HCT116 (cell line): Measurements from ENCODE around the gene NELL1. TPM values are rescaled to one million over a fixed set of nuclear protein-coding genes. Genes with fewer than 3 reads are reported as not detected.

Source experiments
- ATAC-seq: fragments of 200-7000 bp; cut with Tn5 transposase; 2 replicates; pipeline ENCODE4 v1.9.1; 2020; ENCODE audit warnings: mild to moderate bottlenecking, moderate library complexity
- BruUV-seq: library from RNA; stranded (reverse); fragments of 400-500 nt; replicated peaks from 2 replicates; lab custom pipeline; 2021; lab: Mats Ljungman, UMichigan
- CTCF ChIA-PET: fragments of 300-600 bp; sonication (Branson Sonifier 250); formaldehyde crosslinking; loops from one replicate; lab custom pipeline; 2021; ENCODE audit warnings: antibody characterized with exemption; lab: Charles Lee
- POLR2A ChIA-PET: fragments of 300-600, 350-600 bp; sonication (Branson Sonifier 250); formaldehyde crosslinking; loops from one replicate; lab custom pipeline; 2021; ENCODE audit warnings: antibody characterized with exemption; lab: Charles Lee
- RAD21 ChIA-PET, 2 experiments: fragments of 300-600 bp; sonication (Branson Sonifier 250); formaldehyde crosslinking; loops; one replicate each; lab custom pipeline; 2023; ENCODE audit warnings: low total read pairs in 2 of 2; ENCODE audit not compliant: uncharacterized antibody in 2 of 2, unreplicated experiment in 2 of 2, low non-redundant PET in 1 of 2; lab: Charles Lee
- DNase-seq: peaks from one replicate; pipeline ENCODE4 v3.0.0-alpha.2; 2010; ENCODE audit warnings: low read depth, low spot score
- H2AFZ ChIP-seq: fragments of 200-600 bp; shearing (Covaris generic), sonication (generic); 2 replicates; pipeline ENCODE4 v1.6.1; 2017; ENCODE audit warnings: low read depth, mixed run types, mixed read lengths, antibody characterized with exemption, low read length; ENCODE audit not compliant: poor library complexity, severe bottlenecking
- H3K27ac ChIP-seq: 2 replicates; pipeline ENCODE4 v1.5.1; 2012; ENCODE audit warnings: low read depth, low read length
- H3K27me3 ChIP-seq: fragments of 200-600 bp; sonication (generic); 2 replicates; pipeline ENCODE4 v1.6.1; 2016; ENCODE audit warnings: mixed run types, low read length, mixed read lengths; ENCODE audit not compliant: insufficient read depth
- H3K36me3 ChIP-seq, 2 experiments: fragments of 200-500 bp in 1 of 2; fragments of 200-600 bp in 1 of 2; sonication (Bioruptor generic) in 1 of 2; sonication (generic) in 1 of 2; 2 replicates each; pipeline versions ENCODE4 v1.5.1 to v1.6.1; 2014 to 2016; ENCODE audit warnings: low read length in 2 of 2, inconsistent platforms in 1 of 2, mixed read lengths in 1 of 2, mixed run types in 1 of 2; ENCODE audit not compliant: insufficient read depth in 2 of 2, control insufficient read depth in 1 of 2
- H3K4me1 ChIP-seq, 2 experiments: fragments of 200-600 bp in 1 of 2; sonication (generic) in 1 of 2; 2 replicates each; pipeline versions ENCODE4 v1.5.1 to v1.6.1; 2012 to 2017; ENCODE audit warnings: low read length in 2 of 2, inconsistent platforms in 1 of 2, mild to moderate bottlenecking in 1 of 2, mixed read lengths in 1 of 2, mixed run types in 1 of 2, moderate library complexity in 1 of 2; ENCODE audit not compliant: insufficient read depth in 2 of 2, control insufficient read depth in 1 of 2
- H3K4me2 ChIP-seq: fragments of 200-600 bp; sonication (generic); 2 replicates; pipeline ENCODE4 v1.6.1; 2017; ENCODE audit warnings: mixed run types, low read length, mixed read lengths
- H3K4me3 ChIP-seq, 2 experiments: fragments of 200-600 bp in 1 of 2; sonication (generic) in 1 of 2; replicated peaks in 1 of 2; 2 replicates each; pipeline ENCODE4 v1.5.1; 2011 to 2016; ENCODE audit warnings: low read length in 2 of 2, control low read depth in 1 of 2, low read depth in 1 of 2, mild to moderate bottlenecking in 1 of 2, mixed read lengths in 1 of 2, mixed run types in 1 of 2
- H3K79me2 ChIP-seq: fragments of 200-600 bp; sonication (generic); 2 replicates; pipeline ENCODE4 v1.6.1; 2017; ENCODE audit warnings: mild to moderate bottlenecking, mixed run types, low read length, moderate library complexity, mixed read lengths; ENCODE audit not compliant: insufficient read depth
- H3K9ac ChIP-seq: fragments of 200-600 bp; sonication (generic); 2 replicates; pipeline ENCODE4 v1.6.1; 2016; ENCODE audit warnings: low read length, mixed read lengths
- H3K9me2 ChIP-seq: fragments of 200-600 bp; sonication (generic), shearing (Covaris generic); 2 replicates; pipeline ENCODE4 v1.6.1; 2017; ENCODE audit warnings: mixed run types, mild to moderate bottlenecking, moderate library complexity; ENCODE audit not compliant: insufficient read depth
- H3K9me3 ChIP-seq, 2 experiments: fragments of 200-500 bp in 1 of 2; fragments of 200-600 bp in 1 of 2; sonication (Bioruptor generic) in 1 of 2; sonication (generic) in 1 of 2; 2 replicates each; pipeline ENCODE4 v1.6.1; 2014 to 2017; ENCODE audit warnings: low read length in 2 of 2, mixed read lengths in 2 of 2, inconsistent platforms in 1 of 2, low read depth in 1 of 2, mild to moderate bottlenecking in 1 of 2, mixed run types in 1 of 2, moderate library complexity in 1 of 2; ENCODE audit not compliant: control insufficient read depth in 1 of 2, insufficient read depth in 1 of 2
- H4K20me1 ChIP-seq: fragments of 200-600 bp; sonication (generic), shearing (Covaris generic); 2 replicates; pipeline ENCODE4 v1.6.1; 2017; ENCODE audit warnings: mixed run types, mild to moderate bottlenecking, moderate library complexity; ENCODE audit not compliant: insufficient read depth
- CBX3 ChIP-seq: IDR thresholded peaks from 2 replicates; pipeline ENCODE4 v1.6.1; 2012; ENCODE audit warnings: low read depth
- EGR1 ChIP-seq: IDR thresholded peaks from 2 replicates; pipeline ENCODE4 v1.6.1; 2012; ENCODE audit warnings: low read depth
- FOSL1 ChIP-seq: IDR thresholded peaks from 2 replicates; pipeline ENCODE4 v1.6.1; 2012; ENCODE audit warnings: low read depth
- JUND ChIP-seq: IDR thresholded peaks from 2 replicates; pipeline ENCODE4 v1.6.1; 2012
- POLR2A ChIP-seq: IDR thresholded peaks from 2 replicates; pipeline ENCODE4 v1.7.0; 2011; ENCODE audit warnings: borderline replicate concordance; ENCODE audit not compliant: insufficient read depth, insufficient read length; ENCODE audit errors: extremely low read depth
- SIN3A ChIP-seq: IDR thresholded peaks from 2 replicates; pipeline ENCODE4 v1.6.1; 2012; ENCODE audit warnings: low read depth
- SRF ChIP-seq: IDR thresholded peaks from 2 replicates; pipeline ENCODE4 v1.6.1; 2012; ENCODE audit warnings: low read depth
- TCF7L2 ChIP-seq: IDR thresholded peaks from 2 replicates; pipeline ENCODE4 v1.7.0; 2011; ENCODE audit warnings: borderline replicate concordance, inconsistent platforms; ENCODE audit not compliant: insufficient read depth, insufficient read length; ENCODE audit errors: extremely low read depth
- YY1 ChIP-seq: IDR thresholded peaks from 2 replicates; pipeline ENCODE4 v1.6.1; 2011; ENCODE audit warnings: low read length, low read depth, moderate library complexity, mild to moderate bottlenecking; ENCODE audit not compliant: insufficient replicate concordance; ENCODE audit errors: extremely low read depth
- ZFX ChIP-seq: fragments of 450-650 bp; IDR thresholded peaks from 2 replicates; pipeline ENCODE4 v1.6.1; 2017
- intact Hi-C: fragments of 100-400 bp; cut with micrococcal nuclease; formaldehyde crosslinking; loops from 2 replicates; pipeline ENCODE4 v1.10.0; 2022
- total RNA-seq: library from RNA; stranded (reverse); gene quantifications from one replicate; pipeline ENCODE4 v1.2.1, GENCODE V29; 2021; ENCODE audit not compliant: unreplicated experiment
- TF ChIP-seq, protein P1 (sequence below), 3 experiments: fragments of 200-600 bp in 1 of 3; sonication (generic) in 1 of 3; IDR thresholded peaks in 2 of 3; conservative IDR thresholded peaks in 1 of 3; 2 replicates each; pipeline ENCODE4 v1.5.1; 2012 to 2017; ENCODE audit warnings: low read depth in 2 of 3, low read length in 2 of 3, antibody characterized with exemption in 1 of 3, borderline replicate concordance in 1 of 3, control low read depth in 1 of 3, mild to moderate bottlenecking in 1 of 3, mixed read lengths in 1 of 3, mixed run types in 1 of 3, moderate library complexity in 1 of 3; ENCODE audit not compliant: insufficient read depth in 1 of 3
- TF ChIP-seq, protein P2 (sequence below): IDR thresholded peaks from 2 replicates; pipeline ENCODE4 v1.6.1; 2012; ENCODE audit warnings: low read depth
- TF ChIP-seq, protein P3 (sequence below): IDR thresholded peaks from 2 replicates; pipeline ENCODE4 v1.6.1; 2012
- TF ChIP-seq, protein P4 (sequence below): IDR thresholded peaks from 2 replicates; pipeline ENCODE4 v1.6.1; 2011; ENCODE audit warnings: mild to moderate bottlenecking, low read length, moderate library complexity; ENCODE audit not compliant: insufficient replicate concordance; ENCODE audit errors: extremely low read depth

Gene NELL1
- total RNA-seq, 1 experiment from 2014 or later: not detected

DNA sequence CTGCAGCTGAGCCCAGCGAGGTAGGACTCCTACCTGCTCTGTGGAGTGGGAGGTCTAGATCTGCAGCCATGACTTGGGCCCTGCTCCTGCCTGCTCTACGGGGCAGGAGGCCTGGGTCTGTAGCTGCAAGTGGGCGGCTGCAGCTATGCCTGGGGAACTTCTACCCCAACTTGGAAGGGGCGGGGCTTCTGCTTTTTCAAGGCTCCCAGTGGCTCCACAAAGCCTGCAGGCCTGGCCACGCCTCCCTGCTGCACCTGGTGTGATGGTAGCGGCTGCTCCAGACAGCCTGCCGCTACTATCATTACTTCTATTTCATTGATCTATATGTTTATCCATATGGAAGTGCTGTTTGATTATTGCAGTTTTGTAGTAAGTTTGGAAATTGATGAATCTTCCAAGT lies 121.2 kb downstream of the NELL1 start:
- Histone ChIP-seq H3K36me3 (no peaks in the 10 kb centered on the region), H3K4me3 (no peak overlapping the region), H4K20me1 (no peaks in the 10 kb centered on the region), H3K4me2 (no peak overlapping the region), H3K4me1 (no peaks in the 10 kb centered on the region), H3K79me2 (no peaks in the 10 kb centered on the region), H3K9ac (no peak overlapping the region), H3K9me2 (no peaks in the 10 kb centered on the region), H3K27ac (no peak overlapping the region), H3K9me3 (peaks cover 0 to 6% of the 10 kb centered on the region in 2 experiments; a peak in 2 of 4 replicates), H2AFZ (no peak overlapping the region), H3K27me3 (no peaks in the 10 kb centered on the region)
- ATAC-seq: no peak
- no peak for DNase-seq
- ChIA-PET POLR2A (no interaction called here), RAD21 (no interaction called here), CTCF (no interaction called here)
- intact Hi-C loops: no loop called here
- BruUV-seq: no TSS peak
- TF ChIP-seq, protein P1, sequence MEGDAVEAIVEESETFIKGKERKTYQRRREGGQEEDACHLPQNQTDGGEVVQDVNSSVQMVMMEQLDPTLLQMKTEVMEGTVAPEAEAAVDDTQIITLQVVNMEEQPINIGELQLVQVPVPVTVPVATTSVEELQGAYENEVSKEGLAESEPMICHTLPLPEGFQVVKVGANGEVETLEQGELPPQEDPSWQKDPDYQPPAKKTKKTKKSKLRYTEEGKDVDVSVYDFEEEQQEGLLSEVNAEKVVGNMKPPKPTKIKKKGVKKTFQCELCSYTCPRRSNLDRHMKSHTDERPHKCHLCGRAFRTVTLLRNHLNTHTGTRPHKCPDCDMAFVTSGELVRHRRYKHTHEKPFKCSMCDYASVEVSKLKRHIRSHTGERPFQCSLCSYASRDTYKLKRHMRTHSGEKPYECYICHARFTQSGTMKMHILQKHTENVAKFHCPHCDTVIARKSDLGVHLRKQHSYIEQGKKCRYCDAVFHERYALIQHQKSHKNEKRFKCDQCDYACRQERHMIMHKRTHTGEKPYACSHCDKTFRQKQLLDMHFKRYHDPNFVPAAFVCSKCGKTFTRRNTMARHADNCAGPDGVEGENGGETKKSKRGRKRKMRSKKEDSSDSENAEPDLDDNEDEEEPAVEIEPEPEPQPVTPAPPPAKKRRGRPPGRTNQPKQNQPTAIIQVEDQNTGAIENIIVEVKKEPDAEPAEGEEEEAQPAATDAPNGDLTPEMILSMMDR (IDR thresholded peaks at IDR 0.05 in 2 of 3, conservative IDR thresholded peaks at IDR 0.05 in 1 of 3; ENCODE audit: borderline replicate concordance in 1 of 3, insufficient read depth in 1 of 3, low read depth in 2 of 3, low read length in 2 of 3): no peak
- TF ChIP-seq TCF7L2: no peak
- no peak for TF ChIP-seq SRF
- TF ChIP-seq, protein P2, sequence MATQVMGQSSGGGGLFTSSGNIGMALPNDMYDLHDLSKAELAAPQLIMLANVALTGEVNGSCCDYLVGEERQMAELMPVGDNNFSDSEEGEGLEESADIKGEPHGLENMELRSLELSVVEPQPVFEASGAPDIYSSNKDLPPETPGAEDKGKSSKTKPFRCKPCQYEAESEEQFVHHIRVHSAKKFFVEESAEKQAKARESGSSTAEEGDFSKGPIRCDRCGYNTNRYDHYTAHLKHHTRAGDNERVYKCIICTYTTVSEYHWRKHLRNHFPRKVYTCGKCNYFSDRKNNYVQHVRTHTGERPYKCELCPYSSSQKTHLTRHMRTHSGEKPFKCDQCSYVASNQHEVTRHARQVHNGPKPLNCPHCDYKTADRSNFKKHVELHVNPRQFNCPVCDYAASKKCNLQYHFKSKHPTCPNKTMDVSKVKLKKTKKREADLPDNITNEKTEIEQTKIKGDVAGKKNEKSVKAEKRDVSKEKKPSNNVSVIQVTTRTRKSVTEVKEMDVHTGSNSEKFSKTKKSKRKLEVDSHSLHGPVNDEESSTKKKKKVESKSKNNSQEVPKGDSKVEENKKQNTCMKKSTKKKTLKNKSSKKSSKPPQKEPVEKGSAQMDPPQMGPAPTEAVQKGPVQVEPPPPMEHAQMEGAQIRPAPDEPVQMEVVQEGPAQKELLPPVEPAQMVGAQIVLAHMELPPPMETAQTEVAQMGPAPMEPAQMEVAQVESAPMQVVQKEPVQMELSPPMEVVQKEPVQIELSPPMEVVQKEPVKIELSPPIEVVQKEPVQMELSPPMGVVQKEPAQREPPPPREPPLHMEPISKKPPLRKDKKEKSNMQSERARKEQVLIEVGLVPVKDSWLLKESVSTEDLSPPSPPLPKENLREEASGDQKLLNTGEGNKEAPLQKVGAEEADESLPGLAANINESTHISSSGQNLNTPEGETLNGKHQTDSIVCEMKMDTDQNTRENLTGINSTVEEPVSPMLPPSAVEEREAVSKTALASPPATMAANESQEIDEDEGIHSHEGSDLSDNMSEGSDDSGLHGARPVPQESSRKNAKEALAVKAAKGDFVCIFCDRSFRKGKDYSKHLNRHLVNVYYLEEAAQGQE: no peak
- TF ChIP-seq CBX3: no peak
- no peak for TF ChIP-seq JUND
- TF ChIP-seq, protein P3, sequence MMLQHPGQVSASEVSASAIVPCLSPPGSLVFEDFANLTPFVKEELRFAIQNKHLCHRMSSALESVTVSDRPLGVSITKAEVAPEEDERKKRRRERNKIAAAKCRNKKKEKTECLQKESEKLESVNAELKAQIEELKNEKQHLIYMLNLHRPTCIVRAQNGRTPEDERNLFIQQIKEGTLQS: no peak
- TF ChIP-seq SIN3A: no peak
- TF ChIP-seq POLR2A: no peak
- no peak for TF ChIP-seq YY1
- no peak for TF ChIP-seq EGR1
- TF ChIP-seq ZFX: no peak
- TF ChIP-seq FOSL1: no peak
- TF ChIP-seq, protein P4, sequence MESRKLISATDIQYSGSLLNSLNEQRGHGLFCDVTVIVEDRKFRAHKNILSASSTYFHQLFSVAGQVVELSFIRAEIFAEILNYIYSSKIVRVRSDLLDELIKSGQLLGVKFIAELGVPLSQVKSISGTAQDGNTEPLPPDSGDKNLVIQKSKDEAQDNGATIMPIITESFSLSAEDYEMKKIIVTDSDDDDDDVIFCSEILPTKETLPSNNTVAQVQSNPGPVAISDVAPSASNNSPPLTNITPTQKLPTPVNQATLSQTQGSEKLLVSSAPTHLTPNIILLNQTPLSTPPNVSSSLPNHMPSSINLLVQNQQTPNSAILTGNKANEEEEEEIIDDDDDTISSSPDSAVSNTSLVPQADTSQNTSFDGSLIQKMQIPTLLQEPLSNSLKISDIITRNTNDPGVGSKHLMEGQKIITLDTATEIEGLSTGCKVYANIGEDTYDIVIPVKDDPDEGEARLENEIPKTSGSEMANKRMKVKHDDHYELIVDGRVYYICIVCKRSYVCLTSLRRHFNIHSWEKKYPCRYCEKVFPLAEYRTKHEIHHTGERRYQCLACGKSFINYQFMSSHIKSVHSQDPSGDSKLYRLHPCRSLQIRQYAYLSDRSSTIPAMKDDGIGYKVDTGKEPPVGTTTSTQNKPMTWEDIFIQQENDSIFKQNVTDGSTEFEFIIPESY: no peak
